Right atrium auricular region (tissue), 2 donors: ENCODE data around the gene RGL1. TPM values are rescaled to one million over a fixed set of nuclear protein-coding genes. Genes with fewer than 3 reads are reported as not detected.

ENCODE experiments used
- DNase-seq: peaks from one replicate; pipeline ENCODE4 v3.0.0-alpha.2; 2019; ENCODE audit warnings: low spot score
- H3K27ac ChIP-seq, 2 donors: fragments of 200-600 bp; sonication (generic); 1 replicate in 1 of 2; 2 replicates in 1 of 2; pipeline ENCODE4 v1.5.1; 2016 to 2019
- H3K27me3 ChIP-seq, 2 donors: fragments of 200-600 bp; sonication (generic); one replicate each; pipeline versions ENCODE4 v1.5.1 to v1.6.0; 2017 to 2019
- H3K36me3 ChIP-seq: fragments of 200-600 bp; sonication (generic); one replicate; pipeline ENCODE4 v1.5.1; 2016
- H3K4me1 ChIP-seq, 2 donors: fragments of 200-600 bp; sonication (generic); one replicate each; pipeline versions ENCODE4 v1.5.1 to v1.6.0; 2017 to 2019
- H3K4me3 ChIP-seq, 2 donors: fragments of 200-600 bp; sonication (generic); 1 replicate in 1 of 2; 2 replicates in 1 of 2; pipeline ENCODE4 v1.5.1; 2017 to 2019; ENCODE audit warnings: mild to moderate bottlenecking in 1 of 2, moderate library complexity in 1 of 2
- H3K9me3 ChIP-seq, 2 donors: fragments of 200-600 bp; sonication (generic); one replicate each; pipeline ENCODE4 v1.5.1; 2019
- CTCF ChIP-seq, 2 donors: fragments of 200-600 bp; sonication (generic); IDR thresholded peaks; one replicate each; pipeline ENCODE4 v1.5.1; 2019; ENCODE audit warnings: antibody characterized with exemption in 2 of 2
- total RNA-seq, 2 donors: library from RNA; depleted of rRNA; stranded (reverse); fragments of >200 nt; gene quantifications; one replicate each; pipeline ENCODE4 v1.1.0, GENCODE V29; 2016

The RGL1 gene
- total RNA-seq, 2 donors from 2014 or later = 14.9 to 22.7 TPM

- Histone ChIP-seq H3K27me3 (no peaks in the 10 kb centered on the region), H3K9me3 (no peaks in the 10 kb centered on the region), H3K4me3 (no peak overlapping the region), H3K27ac (peak overlapping the region; percentile 55 to 60), H3K36me3 (peaks cover 17% of the 10 kb centered on the region), H3K4me1 (peaks cover 0 to 45% of the 10 kb centered on the region in 2 donors)
- TF ChIP-seq CTCF (IDR thresholded peaks at IDR 0.05) = no peak
- peak; percentile 70 for DNase-seq
Observed at GRCh38 chr1:183881387-183882131, 76.6 kb downstream of the RGL1 start.

- H3K27ac ChIP-seq = peak overlapping the region; percentile 55 to 60
- no peaks in the 10 kb centered on the region for H3K27me3 ChIP-seq
Observed at GRCh38 chr1:183882335-183883167, 77.6 kb downstream of the RGL1 start.

GRCh38 chr1:183883623-183884022 is 78.7 kb downstream of the RGL1 start:
- peaks cover 17% of the 10 kb centered on the region for H3K36me3 ChIP-seq

More at GRCh38 chr1:183882335-183883167, 77.6 kb downstream of the RGL1 start:
- no peaks in the 10 kb centered on the region for H3K9me3 ChIP-seq
- H3K4me3 ChIP-seq = no peak overlapping the region
- H3K4me1 ChIP-seq = peaks cover 0 to 39% of the 10 kb centered on the region in 2 donors
- H3K36me3 ChIP-seq = peaks cover 17% of the 10 kb centered on the region
- DNase-seq = no peak
- no peak for TF ChIP-seq CTCF (IDR thresholded peaks at IDR 0.05)

GRCh38 chr1:183884526-183884925 is 79.6 kb downstream of the RGL1 start:
- Histone ChIP-seq H3K4me3 (no peak overlapping the region), H3K36me3 (peaks cover 17% of the 10 kb centered on the region), H3K9me3 (no peaks in the 10 kb centered on the region), H3K27ac (no peak overlapping the region), H3K27me3 (no peaks in the 10 kb centered on the region), H3K4me1 (peaks cover 0 to 52% of the 10 kb centered on the region in 2 donors)
- DNase-seq = no peak
- no peak for TF ChIP-seq CTCF (IDR thresholded peaks at IDR 0.05)

More at GRCh38 chr1:183883623-183884022, 78.7 kb downstream of the RGL1 start:
- TF ChIP-seq CTCF (IDR thresholded peaks at IDR 0.05) = no peak
- no peak overlapping the region for H3K27ac ChIP-seq
- H3K4me3 ChIP-seq = no peak overlapping the region
- H3K4me1 ChIP-seq = peaks cover 0 to 45% of the 10 kb centered on the region in 2 donors
- DNase-seq = no peak
- no peaks in the 10 kb centered on the region for H3K9me3 ChIP-seq
- no peaks in the 10 kb centered on the region for H3K27me3 ChIP-seq

- no peak overlapping the region for H3K4me3 ChIP-seq
- H3K27me3 ChIP-seq = no peaks in the 10 kb centered on the region
- no peak overlapping the region for H3K27ac ChIP-seq
- H3K4me1 ChIP-seq = peaks cover 0 to 45% of the 10 kb centered on the region in 2 donors
- no peaks in the 10 kb centered on the region for H3K9me3 ChIP-seq
- no peak for DNase-seq
- H3K36me3 ChIP-seq = peaks cover 17% of the 10 kb centered on the region
- TF ChIP-seq CTCF (IDR thresholded peaks at IDR 0.05) = no peak
Observed at GRCh38 chr1:183885142-183885735, 80.3 kb downstream of the RGL1 start.
